Activated CD8-positive, alpha-beta memory T cell treated with anti-CD3 and anti-CD28 coated beads, Interleukin-2, amount 50 U/mL, for 4 hours (primary cell): ENCODE measurements around the gene PQBP1.

ENCODE experiments used
- DNase-seq: peaks from one replicate; pipeline ENCODE4 v3.0.0-alpha.2; 2020

PQBP1 gene

GRCh38 chrX:48902776-48903175 lies 5.0 kb downstream of the PQBP1 start:
- DNase-seq, result no peak

- DNase-seq, result no peak
Observed at GRCh38 chrX:48903290-48903689, 5.6 kb downstream of the PQBP1 start.

- no peak for DNase-seq
Observed at GRCh38 chrX:48904180-48904579, 6.5 kb downstream of the PQBP1 start.

- DNase-seq, result no peak
Observed at GRCh38 chrX:48904626-48905025, 6.9 kb downstream of the PQBP1 start.

- no peak for DNase-seq
Observed at GRCh38 chrX:48905090-48905790, 7.5 kb downstream of the PQBP1 start.

- DNase-seq, result no peak
Observed at GRCh38 chrX:48908600-48908999, 10.9 kb downstream of the PQBP1 start.

GRCh38 chrX:48909703-48910294 lies 12.1 kb downstream of the PQBP1 start:
- no peak for DNase-seq

GRCh38 chrX:48910926-48911411 lies 13.2 kb downstream of the PQBP1 start:
- DNase-seq, result no peak

- peak; percentile 85 for DNase-seq
Observed at GRCh38 chrX:48911412-48912182, 13.9 kb downstream of the PQBP1 start, which contains the start of gene SLC35A2. Gene SLC35A2 (minus strand): TSS chrX:48911646. CDS start chrX:48911636, 10 bp downstream.

- no peak for DNase-seq
Observed at GRCh38 chrX:48913605-48914366, 16.1 kb downstream of the PQBP1 start.

GRCh38 chrX:48914593-48915493 lies 17.1 kb downstream of the PQBP1 start:
- DNase-seq, result no peak

GRCh38 chrX:48917139-48918001 lies 19.6 kb downstream of the PQBP1 start:
- DNase-seq, result peak; percentile 84

GRCh38 chrX:48918301-48918642 lies 20.5 kb downstream of the PQBP1 start:
- no peak for DNase-seq

GRCh38 chrX:48918643-48919340 lies 21.1 kb downstream of the PQBP1 start, which contains the start of gene PIM2:
Gene PIM2 (minus strand): TSS chrX:48919024. CDS start chrX:48918834, 190 bp downstream.
- peak; percentile 90 for DNase-seq

- DNase-seq, result no peak
Observed at GRCh38 chrX:48919360-48919841, 21.7 kb downstream of the PQBP1 start.

GRCh38 chrX:48919947-48920717 lies 22.4 kb downstream of the PQBP1 start:
- no peak for DNase-seq

GRCh38 chrX:48920718-48921104 lies 23.0 kb downstream of the PQBP1 start:
- DNase-seq, result no peak

GRCh38 chrX:48923771-48924170 lies 26.0 kb downstream of the PQBP1 start:
- no peak for DNase-seq

- DNase-seq, result no peak
Observed at GRCh38 chrX:48924270-48924669, 26.5 kb downstream of the PQBP1 start.
